ENCODE data around the gene EPN2.
"Not testable (repeated sequence)": the region's sequence is repeated elsewhere in the genome, so short reads cannot be mapped to it uniquely, and the experiment has no call there.

Gene EPN2

DNA sequence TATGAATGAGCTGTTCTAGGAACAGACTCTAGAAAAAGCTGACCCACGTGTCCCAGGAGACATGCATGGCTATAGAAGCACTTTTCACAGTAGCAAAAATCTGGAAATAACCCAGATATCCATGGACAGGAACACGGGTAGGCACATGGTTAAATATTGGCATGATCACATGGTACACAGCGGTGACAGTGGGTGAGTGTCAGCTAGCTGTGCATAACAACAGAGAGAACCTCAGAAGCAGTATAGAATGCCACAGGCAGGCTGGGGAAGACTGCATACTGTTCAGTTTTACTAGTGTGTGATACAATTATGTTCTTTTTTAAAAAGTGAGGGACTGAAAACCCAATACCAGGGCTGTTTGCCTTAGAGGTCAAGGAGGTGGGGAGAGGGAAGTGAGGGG, 31.4 kb downstream of the EPN2 start:
- DNase-seq (ENCODE audit: low spot score) = no peak

DNA sequence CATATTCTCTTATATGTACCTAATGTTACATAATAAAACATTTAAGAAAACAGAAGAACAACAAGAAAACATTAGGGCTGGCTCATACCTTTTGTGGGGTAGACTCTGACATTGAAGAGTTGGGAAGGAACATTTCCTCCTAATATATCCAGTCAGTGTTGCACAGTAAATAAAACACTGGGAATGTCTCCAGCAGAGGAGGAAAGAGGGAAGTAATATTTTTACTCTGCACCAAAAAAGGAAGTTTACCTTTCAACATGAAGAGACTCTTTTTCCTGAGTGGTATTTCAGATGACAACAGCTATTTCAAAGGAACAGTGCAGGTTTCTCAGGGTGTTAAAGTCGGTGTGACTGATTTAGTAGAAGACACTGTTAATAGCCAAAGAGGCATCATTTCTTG, 31.9 kb downstream of the EPN2 start:
- no peak for DNase-seq (ENCODE audit: low spot score)

DNA sequence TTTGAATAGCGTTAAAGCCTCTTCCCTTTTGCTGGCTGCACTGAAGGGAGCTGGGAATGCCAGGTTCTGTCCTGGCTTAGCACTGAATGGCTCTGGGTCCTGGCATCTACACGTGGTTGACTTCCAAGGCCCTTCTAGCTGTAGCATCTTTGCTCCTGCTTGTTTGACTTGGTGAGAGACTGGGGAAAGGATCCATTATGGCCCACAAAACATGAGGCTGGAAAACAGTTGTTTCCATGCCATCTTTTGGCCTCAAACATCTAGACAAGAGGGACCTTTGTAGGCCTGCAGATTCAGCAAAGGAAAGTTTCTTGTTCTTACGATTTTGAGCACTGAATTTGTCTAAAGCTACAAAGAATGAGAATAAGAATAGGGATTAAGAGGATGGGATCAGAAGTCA, 32.5 kb downstream of the EPN2 start:
- no peak for DNase-seq (ENCODE audit: low spot score)

DNA sequence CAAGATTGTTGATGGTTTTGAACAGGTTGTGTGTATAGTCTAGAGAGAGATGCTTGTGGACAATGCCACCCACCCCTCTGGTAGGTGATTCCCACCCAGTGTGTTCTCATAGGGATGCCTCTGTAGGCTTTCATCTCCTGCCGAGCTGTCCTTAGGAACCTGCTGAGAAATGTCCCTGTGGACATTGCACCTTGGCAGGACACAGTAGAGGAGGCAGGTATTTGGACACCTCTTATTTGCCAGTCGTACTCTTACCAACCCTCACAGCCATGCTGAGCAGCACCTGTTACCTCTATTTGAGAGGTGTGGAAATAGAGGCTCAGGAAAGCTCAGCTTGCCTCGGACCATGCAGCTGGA, 33.2 kb downstream of the EPN2 start:
- no peak for DNase-seq (ENCODE audit: low spot score)

DNA sequence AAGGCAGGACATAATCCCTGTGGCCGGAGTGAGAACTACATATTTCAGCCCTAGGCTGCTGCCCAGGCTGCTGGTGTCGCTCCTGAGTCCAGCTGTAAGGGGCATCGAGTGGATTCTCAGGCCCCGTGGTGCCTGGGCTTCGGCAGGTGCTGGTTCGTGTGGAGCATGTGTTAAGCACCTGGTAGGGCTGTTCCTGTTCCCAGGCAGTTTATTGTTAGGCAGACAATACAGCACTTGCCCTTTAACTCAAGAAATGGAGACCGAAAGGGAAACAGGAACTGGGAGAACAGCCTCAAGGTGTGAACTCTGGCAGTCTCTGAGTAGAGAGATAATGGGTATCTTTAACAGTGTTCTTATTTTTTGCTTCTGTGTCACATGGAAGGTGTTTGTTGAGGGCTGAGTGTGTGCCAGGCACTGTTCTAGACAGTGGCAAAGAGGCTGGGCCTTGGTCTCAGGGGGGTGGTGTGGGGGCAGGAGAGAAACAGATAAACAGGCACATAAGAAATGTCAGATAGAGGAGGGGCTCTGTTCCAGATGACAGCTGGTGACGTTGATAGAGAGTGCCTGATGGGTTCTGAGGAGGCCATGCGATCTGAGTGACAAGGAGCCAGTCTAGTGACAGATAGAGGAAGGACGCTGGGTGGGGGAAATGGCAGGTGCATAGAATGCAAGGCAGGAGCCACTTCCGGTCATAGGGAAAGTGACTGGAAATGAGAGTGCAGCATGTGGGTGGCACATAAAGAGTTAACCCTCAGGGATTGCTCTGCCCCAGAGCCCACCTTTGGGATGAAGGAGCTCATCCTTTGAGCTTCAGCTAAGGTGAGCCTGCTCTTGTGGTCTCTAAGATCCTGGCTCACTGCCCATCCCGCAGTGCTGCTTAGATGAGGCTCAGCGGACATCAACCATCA, 33.8 kb downstream of the EPN2 start:
- DNase-seq (ENCODE audit: low spot score) = no peak

DNA sequence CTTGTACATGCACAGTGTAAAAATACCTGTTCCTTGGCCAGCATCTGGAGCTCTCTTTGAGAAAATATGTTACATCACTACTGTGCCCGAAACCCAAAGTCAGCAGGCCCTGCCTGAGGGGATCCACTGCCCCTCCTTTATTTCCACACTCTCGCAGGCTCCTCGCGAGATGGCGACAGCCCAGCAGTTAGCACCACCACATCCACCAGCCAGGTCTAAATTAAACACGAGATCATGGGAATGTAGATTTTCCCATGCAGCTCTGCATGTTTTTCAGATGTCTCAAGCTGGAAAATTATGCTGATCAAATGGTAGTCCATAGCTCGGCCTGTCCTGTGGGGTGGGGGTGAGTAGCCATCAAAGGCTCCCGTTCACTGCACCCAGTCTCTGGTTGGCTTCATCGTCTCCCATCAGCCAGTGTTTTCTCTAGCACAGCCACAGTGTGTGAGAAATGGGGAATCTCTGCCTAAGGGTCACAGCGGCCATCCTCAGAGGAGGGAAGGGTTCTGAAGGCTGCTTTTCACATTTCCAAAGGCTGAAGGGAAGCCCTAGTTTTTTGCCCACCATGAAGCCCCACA, 34.7 kb downstream of the EPN2 start:
- DNase-seq (ENCODE audit: low spot score) = no peak

DNA sequence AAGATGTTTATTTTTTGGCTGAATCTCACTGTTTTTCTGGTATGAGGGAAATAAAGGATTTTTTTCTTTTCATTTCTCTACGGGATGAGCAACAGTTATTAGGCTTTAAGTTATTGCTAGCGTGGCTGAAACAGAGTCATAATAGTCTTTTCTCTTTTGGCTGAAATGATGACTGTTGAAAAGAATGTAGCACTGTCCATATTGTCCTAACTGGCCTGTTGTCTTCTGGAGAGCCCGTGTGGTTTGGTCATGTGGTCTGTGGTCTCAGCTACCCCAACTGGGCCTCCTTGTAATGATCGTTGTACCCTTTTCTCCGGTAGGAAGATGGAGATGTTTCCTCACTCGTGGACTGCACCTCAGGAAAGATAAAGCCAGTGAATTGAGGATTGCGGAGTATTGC, 36.6 kb downstream of the EPN2 start:
- no peak for DNase-seq (ENCODE audit: low spot score)

DNA sequence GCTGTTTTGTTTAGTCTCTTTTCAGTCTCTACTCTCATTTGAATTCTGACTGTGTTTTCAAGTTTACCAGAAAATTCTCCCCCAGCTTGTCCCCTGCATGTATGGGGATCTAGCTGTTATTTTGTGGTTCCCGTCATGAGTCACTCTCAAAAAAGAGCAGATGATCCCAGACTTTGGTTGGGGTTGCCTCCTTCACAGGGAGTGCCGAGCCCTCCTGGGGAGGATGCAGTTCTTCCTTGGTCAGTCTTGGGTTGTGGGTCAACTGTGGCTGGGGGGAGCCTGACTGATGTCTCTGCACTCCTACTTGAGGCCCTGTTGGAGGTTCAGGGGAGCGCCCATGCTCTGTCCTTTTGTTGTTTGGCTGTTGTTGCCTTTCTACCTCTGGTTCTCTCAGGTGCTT, 37.7 kb downstream of the EPN2 start:
- no peak for DNase-seq (ENCODE audit: low spot score)

DNA sequence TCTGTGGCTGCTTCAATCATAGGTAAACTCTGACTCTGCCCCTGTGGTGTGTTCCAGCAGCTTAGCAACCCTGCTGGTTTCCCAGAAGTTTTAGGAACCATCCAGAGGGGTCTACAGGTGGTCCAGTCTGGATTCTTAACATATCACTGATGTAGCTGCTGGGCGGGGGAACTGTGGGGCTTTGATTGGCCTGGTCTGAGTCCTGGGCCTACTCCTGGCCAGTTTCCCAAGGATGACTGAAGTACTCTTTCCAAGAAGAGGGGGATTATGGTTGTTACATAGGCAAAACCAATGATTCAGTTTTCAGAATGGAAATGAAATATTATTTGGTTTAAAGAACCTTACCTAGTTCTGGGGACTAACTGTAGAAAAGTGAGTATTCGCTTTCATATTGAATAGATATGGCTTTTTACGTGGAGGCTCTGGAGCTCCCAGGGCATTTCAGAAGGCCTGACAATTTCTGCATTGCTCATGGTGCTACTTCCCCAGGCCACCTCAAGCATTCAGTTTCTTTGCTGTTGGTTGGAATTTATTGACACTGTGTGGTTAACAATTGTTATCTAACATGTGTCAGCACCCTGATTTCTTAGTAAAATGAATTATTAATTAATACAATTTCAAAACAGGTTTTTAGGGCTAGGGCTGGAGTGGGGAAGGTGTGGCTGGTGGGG, 38.4 kb downstream of the EPN2 start:
- no peak for DNase-seq (ENCODE audit: low spot score)

DNA sequence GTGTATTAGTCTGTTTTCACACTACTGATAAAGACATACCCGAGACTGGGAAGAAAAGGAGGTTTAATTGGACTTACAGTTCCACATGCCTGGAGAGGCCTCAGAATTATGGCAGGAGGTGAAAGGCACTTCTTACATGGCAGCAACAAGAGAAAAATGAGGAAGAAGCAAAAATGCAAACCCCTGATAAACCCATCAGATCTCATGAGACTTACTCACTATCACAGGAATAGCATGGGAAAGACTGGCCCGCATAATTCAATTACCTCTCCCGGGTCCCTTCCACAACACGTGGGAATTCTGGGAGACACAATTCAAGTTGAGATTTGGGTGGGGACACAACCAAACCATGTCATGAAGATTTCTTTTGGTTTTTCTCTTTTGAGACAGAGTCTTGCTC, 41.1 kb downstream of the EPN2 start:
- DNase-seq (ENCODE audit: low spot score) = not testable (repeated sequence)

DNA sequence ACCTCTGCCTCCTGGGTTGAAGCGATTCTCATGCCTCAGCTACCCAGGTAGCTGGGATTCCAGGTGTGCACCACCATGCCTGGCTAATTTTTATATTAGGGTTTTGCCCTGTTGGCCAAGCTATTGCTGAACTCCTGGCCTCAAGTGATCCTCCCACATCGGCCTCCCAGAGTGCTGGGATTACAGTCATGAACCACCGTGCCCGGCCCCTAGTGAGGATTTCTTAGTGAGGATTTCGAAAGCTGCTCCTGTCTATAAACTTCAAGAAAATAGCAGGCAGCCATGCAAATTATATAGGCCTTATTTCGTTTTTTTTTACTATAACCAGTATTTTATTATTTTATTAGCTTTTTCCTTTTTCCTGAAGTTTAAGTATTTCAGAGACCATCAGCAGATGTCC, 41.6 kb downstream of the EPN2 start:
- no peak for DNase-seq (ENCODE audit: low spot score)

DNA sequence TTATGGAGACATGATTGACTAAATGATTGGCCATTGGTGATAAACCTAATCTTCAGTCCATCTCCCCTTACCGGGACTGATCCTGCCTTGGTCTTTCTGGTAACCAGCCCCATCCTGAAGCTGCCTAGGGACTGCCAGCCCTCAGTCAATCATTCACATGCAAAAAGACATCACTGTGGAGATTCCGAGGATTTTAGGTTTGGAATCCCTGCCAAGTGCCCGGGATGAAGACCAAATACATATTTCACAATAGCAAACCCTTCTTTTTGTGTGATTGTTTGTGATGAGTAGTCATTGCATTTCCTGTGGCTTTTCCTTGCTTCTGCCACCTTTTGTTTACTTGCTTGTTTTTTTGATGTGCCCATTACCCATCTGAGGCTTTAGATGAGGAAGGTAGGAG, 44.0 kb downstream of the EPN2 start:
- DNase-seq (ENCODE audit: low spot score) = no peak

DNA sequence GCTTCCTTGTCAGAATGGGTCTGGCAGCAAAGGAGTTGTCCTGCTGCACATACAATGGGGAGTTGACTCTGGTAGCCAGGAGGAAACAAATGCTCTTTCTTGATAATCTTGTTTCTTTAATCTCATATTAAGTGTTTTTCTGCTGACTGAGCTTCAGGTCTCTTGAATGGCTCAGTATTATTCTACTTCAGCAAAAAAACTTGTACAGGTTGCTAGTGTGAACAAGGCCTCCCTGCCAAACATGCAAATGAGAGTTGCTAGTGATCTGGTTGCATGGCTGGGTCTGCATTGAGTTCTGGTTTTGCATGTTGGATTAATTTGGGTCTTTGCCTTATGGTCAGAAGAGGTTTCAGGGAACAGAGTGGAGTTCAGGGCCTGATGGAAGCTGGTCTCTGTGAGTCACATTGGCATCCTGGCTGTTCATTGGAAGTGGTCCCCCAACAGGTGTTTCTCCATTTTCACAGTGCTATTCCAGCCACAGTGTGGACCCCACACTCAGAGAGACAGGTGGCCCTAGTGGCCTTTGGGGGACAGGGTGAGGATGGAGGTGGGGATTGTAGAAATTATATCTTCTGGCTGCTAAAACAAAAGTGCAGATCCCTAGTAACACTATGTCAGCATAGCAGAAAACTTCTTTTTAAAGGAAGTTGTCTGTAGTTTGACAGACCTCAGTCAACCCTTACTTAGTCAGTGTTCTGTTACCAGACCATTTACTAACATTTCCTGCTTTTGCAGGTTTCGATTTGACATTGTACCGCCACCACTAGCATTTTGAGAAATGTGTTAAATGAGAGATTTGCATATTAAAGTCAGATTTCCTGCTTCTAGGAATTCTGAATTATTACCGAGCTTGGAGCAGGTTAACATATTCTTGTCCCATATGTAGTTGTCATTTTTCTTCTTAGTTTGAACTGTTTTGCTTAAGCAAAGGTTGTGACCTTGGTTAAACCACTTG, 47.1 kb downstream of the EPN2 start:
- no peak for DNase-seq (ENCODE audit: low spot score)

DNA sequence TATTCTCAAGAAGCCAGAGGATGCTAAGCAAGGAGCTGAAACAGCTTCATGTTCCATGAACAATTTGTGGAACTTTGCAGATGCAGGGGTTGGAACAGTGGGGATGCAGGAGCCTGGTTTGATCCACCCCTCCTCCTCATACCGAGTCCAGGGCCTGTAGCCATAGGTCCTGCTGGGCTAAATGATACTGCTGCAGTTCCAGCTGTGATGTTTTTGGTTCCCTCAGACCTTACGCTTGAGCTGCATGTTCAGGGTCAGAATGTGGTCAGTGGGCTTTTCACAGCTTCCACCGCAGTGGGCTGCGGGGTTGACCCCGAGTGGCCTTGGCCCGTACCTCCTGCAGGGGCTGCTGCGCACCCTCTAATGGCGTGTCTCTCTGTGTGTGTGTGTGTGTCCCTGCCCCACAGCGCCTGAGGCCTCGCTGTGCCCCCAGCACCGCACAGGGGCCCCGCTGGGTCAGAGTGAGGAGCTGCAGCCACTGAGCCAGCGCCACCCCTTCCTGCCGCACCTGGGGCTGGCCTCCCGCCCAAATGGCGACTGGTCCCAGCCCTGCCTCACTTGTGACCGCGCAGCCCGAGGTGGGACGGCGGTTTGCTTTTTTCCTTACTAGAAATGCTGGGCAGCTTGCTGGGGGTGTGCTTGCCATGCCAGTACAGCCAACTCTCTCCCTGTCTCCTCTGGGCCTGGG, 48.2 kb downstream of the EPN2 start:
- no peak for DNase-seq (ENCODE audit: low spot score)

DNA sequence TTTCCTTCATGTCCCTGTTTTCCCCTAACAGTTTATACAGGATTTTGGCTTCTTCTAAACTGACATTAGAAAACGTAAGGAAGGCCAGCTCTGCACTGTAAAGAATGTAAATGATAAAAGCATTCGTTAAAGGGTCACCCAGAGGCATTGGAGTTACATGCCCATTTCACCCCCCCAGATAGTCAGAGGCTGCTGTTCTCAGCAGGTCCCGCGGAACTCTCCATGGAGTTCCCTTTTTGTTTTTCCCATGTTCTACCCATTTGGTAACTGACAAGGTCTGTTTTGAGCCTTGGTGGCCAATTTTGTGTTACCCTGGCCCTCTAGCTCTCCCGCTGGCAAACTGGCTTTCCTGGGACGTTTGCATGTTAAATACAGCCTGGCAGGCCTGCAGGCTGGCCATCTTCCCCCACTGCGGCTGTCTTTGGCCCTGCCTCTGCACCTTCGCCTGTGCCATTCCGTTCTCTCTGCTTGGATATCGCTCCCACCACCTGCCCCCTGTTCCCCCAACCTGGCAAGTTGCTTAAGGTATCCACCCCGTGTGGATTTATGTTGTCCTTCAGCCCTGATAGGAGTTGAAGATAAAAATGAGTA, 49.7 kb downstream of the EPN2 start:
- DNase-seq (ENCODE audit: low spot score) = peak; percentile 67

DNA sequence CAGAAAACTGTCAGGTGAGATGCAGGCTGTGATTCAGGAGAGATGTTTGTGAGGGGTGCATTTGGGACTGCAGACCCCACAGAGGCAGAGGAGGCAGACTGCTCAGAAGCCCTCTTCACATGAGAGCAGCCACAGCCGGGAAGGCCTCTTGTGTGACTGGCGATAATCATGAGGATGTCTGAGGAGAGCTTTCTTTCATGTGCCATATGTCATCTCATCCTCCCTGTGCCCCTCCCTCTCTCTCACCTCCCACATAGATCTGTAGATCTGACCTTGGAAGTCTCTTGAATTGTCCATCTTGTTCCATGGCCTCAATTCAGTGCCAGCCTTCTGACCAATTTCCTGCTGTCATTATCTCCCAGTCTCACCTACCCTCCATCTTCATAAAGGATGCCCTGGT, 50.5 kb downstream of the EPN2 start:
- peak; percentile 69 for DNase-seq (ENCODE audit: low spot score)

DNA sequence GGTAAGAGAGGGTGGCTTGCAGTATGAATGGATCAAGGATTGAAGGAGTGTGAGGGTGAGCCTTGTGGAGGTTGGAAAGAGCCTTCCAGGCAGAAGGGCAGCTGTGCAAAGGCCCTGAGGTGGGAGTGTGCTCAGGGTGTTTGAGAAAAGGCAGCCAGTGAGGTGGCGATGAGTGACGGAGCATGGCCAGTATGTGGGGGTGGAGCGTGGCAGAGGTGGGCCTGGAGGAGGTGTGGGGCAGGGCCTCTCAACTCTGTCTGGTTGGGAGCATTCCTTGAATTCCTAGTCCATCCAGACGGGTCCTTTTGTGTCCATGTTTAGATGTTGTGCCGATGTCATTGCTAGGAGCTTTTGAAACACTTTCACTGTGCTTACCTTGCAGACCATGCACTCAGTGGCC, 51.3 kb downstream of the EPN2 start:
- DNase-seq (ENCODE audit: low spot score) = no peak

DNA sequence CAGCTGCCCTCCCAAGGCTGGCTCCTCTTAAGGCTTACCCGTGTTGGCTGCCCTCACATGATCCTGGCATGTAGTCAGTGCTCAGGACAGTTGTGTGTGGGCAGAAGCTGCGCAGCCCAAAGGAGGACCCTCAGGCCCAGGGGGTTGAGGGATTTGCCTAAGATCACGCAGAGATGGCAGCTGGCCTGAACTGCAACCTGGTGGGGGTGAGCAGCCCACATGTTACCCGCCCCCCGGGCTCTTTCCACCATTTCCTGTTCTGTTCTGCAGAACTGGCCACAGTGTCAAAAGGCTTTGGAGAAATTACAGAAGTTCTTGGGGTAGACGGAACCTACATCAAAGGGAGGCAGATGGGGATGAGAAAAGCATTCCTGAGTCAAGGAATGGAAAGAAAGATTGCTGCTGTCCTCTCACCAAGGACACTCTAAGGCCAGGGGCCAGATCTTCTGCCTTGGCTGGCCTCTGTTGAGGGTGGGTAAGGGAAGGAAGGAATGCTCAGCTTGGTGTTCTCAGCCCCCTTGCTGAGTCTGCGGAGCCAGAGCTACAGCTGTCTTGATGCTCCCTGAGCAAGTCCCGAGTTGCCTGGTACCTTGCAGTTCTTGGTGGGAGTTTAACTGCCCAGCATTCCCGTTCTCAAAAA, 53.0 kb downstream of the EPN2 start:
- DNase-seq (ENCODE audit: low spot score) = no peak

DNA sequence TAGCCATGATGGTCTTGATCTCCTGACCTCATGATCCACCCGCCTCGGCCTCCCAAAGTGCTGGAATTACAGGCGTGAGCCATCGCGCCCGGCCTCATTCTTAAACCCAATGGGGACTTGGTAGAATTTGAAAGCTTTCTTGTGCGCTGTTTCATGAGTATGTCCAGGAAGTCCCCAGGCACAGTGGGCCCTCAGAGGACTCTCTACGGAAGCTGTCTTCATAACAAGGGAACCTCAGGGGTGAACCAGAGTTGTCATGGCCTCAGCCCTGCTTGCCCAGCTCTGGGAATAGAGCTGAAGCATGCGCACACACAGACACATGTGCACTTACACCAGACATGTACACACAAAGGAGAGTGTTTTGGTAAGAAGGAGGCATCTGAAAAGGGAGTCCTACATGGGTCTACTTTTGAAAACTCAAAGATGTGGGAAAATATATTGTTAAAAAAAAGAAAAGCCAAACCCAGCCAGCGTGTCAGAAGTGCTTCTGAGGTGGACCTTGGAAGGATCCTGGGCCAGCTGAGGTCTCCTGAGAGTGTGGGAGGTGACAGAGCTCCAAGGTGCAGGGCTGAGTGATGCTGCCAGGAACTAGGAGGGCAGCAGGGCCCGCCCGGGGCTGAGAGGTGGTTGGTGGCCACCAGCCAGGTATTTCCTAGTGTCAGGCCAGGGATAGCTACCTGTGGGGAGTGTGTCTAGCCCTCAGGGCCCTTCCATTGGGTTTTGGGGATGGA, 54.6 kb downstream of the EPN2 start:
- DNase-seq (ENCODE audit: low spot score) = no peak

DNA sequence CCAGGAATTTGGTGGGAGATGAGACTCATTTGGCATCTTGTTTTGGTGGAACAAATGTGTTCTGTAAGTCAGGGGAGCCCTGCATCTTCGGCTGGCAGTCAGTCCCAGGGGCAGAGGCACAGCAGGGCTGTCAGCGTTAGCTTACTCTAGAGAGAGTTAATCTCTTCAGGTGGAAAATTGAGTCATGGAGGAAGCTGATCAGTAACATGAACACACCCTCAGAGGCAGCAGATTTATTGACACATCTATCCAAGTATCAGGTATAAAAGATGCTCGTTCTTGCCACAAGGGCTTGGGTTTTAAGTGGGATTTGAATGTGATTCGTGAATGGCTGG, 55.2 kb downstream of the EPN2 start:
- no peak for DNase-seq (ENCODE audit: low spot score)
